ENCODE data around the gene RAB26. TPM values are rescaled to one million over a fixed set of nuclear protein-coding genes. Genes with fewer than 3 reads are reported as not detected.
"Not testable (repeated sequence)": the region's sequence is repeated elsewhere in the genome, so short reads cannot be mapped to it uniquely, and the experiment has no call there.

Gene RAB26
- polyA plus RNA-seq, 1 donor (not counting 4 experiments of a cell fraction or from before 2014, with no cell fraction given): 0.58 TPM

DNA sequence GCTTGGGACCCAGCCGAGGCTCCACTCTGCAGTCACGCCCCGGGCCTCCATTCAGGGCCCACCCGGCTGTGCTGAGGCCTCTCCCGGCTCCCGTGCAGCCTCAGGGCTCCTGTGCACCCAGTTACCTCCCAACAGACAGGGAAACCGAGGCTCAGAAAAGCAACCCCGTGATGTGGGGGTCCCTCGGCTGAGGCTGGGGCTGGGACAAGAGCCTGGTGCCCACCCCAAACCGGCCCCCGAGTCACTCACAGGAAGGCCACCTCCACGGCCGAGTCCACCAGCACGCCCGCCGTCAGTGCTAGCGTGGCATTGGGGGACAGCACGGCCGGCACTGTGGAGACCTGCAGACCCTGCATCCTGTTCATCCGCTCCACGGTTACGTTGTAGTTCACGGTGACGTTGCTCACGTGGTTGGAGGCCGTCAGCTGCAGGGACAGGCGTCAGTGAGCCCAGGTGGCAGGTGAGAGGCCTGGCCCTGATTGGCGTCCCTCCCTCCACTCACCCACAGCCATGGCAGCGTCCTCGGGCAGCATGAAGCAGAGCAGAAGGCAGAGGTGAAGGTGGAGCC is 35.8 kb upstream of the RAB26 start:
- H2AFZ ChIP-seq (ENCODE audit: control insufficient read depth, low read length); dilution Hi-C loops (cut with MboI; ENCODE audit: extremely low pct_ligation_motif_present, low sequenced_read_pairs); H3K27me3 ChIP-seq (ENCODE audit: control insufficient read depth, extremely low read depth, insufficient read depth, low read length); H3K4me1 ChIP-seq (ENCODE audit: control insufficient read depth, extremely low read depth, insufficient read depth, low read length); H3K36me3 ChIP-seq (ENCODE audit: control insufficient read depth in 2 of 2, extremely low read depth in 1 of 2, insufficient read depth in 2 of 2, low read length in 2 of 2); H3K9me3 ChIP-seq (ENCODE audit: control insufficient read depth, low read depth, low read length); H3K27ac ChIP-seq (ENCODE audit: control insufficient read depth, insufficient read depth, low read length); H3K4me3 ChIP-seq (ENCODE audit: control insufficient read depth in 2 of 3, extremely low read depth in 1 of 3, insufficient read depth in 2 of 3, low read depth in 1 of 3, low read length in 3 of 3); DNase-seq (ENCODE audit: low read depth, low spot score); H3K9me1 ChIP-seq (ENCODE audit: control insufficient read depth, extremely low read depth, insufficient read depth, low read length); H4K20me1 ChIP-seq (ENCODE audit: control insufficient read depth, extremely low read depth, insufficient read depth, low read length); FAIRE-seq; H3K79me2 ChIP-seq (ENCODE audit: control insufficient read depth, insufficient read depth, low read length); H3K4me2 ChIP-seq (ENCODE audit: control insufficient read depth, extremely low read depth, insufficient read depth, low read depth, low read length); H3K9ac ChIP-seq (ENCODE audit: control insufficient read depth, extremely low read depth, insufficient read depth, low read length): not testable (repeated sequence)

DNA sequence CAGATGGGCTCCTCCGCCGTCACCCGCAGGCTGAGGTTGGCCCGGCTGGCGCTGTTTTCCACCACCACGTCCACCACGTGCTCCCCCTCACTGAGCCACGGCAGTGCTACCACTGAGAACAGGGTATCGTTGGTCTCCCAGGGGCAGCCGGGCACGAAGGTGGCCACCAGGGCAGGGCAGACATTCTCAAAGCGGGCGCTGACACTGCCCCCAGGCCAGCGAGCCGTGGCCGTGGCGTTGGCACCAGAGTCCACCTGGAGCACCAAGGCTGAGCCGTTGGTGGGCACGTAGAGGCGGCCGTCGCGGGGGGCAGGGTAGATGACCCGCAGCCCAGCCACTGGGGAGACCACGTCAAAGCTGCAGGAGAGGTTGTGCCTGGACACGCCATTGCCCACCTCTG is 34.2 kb upstream of the RAB26 start:
- H3K36me3 ChIP-seq (ENCODE audit: control insufficient read depth in 2 of 2, extremely low read depth in 1 of 2, insufficient read depth in 2 of 2, low read length in 2 of 2); H3K9me3 ChIP-seq (ENCODE audit: control insufficient read depth, low read depth, low read length); DNase-seq (ENCODE audit: low read depth, low spot score); H3K4me3 ChIP-seq (ENCODE audit: control insufficient read depth in 2 of 3, extremely low read depth in 1 of 3, insufficient read depth in 2 of 3, low read depth in 1 of 3, low read length in 3 of 3); dilution Hi-C loops (cut with MboI; ENCODE audit: extremely low pct_ligation_motif_present, low sequenced_read_pairs); H3K79me2 ChIP-seq (ENCODE audit: control insufficient read depth, insufficient read depth, low read length); H3K4me2 ChIP-seq (ENCODE audit: control insufficient read depth, extremely low read depth, insufficient read depth, low read depth, low read length); H2AFZ ChIP-seq (ENCODE audit: control insufficient read depth, low read length); H3K27me3 ChIP-seq (ENCODE audit: control insufficient read depth, extremely low read depth, insufficient read depth, low read length); H3K9me1 ChIP-seq (ENCODE audit: control insufficient read depth, extremely low read depth, insufficient read depth, low read length); H3K9ac ChIP-seq (ENCODE audit: control insufficient read depth, extremely low read depth, insufficient read depth, low read length); H3K27ac ChIP-seq (ENCODE audit: control insufficient read depth, insufficient read depth, low read length); H3K4me1 ChIP-seq (ENCODE audit: control insufficient read depth, extremely low read depth, insufficient read depth, low read length); FAIRE-seq; H4K20me1 ChIP-seq (ENCODE audit: control insufficient read depth, extremely low read depth, insufficient read depth, low read length): not testable (repeated sequence)

DNA sequence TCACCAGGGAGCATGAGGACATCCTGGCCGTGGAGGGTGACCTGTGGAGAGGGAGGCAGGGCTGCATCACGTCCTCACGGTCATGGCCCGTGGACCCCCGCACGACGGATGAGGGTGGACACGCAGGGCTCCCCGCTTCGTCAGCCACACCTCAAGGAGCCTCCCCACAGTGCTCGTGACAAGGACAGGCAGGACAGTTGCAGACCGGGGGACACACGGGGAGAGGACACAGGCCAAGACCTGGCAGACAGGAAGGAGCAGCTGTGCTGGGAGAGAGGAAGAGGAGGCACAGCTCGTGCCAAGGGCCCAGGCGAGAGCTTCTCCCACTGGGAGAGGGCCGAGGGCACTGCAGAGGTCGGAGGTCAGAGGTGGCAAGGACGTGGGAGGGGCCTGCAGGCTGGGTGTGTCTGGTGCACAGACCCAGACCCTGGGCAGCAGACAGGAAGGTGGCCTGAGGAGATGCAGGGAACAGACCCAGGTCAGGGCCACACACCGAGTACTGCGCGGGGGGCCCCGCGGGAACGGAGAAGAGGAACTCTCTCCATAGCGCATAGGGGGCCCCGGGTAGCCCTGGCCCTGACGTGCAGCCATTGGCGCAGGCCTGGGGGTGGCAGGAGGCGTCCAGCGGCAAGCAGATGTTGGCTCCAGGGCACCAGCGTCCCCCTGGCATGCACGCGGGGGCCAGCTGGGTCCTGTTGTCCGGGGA is 33.4 kb upstream of the RAB26 start:
- H3K79me2 ChIP-seq (ENCODE audit: control insufficient read depth, insufficient read depth, low read length); H3K9me1 ChIP-seq (ENCODE audit: control insufficient read depth, extremely low read depth, insufficient read depth, low read length); FAIRE-seq; H2AFZ ChIP-seq (ENCODE audit: control insufficient read depth, low read length); H3K4me2 ChIP-seq (ENCODE audit: control insufficient read depth, extremely low read depth, insufficient read depth, low read depth, low read length); dilution Hi-C loops (cut with MboI; ENCODE audit: extremely low pct_ligation_motif_present, low sequenced_read_pairs); H3K27me3 ChIP-seq (ENCODE audit: control insufficient read depth, extremely low read depth, insufficient read depth, low read length); H3K9me3 ChIP-seq (ENCODE audit: control insufficient read depth, low read depth, low read length); H3K4me1 ChIP-seq (ENCODE audit: control insufficient read depth, extremely low read depth, insufficient read depth, low read length); H3K9ac ChIP-seq (ENCODE audit: control insufficient read depth, extremely low read depth, insufficient read depth, low read length); H3K4me3 ChIP-seq (ENCODE audit: control insufficient read depth in 2 of 3, extremely low read depth in 1 of 3, insufficient read depth in 2 of 3, low read depth in 1 of 3, low read length in 3 of 3); DNase-seq (ENCODE audit: low read depth, low spot score); H3K36me3 ChIP-seq (ENCODE audit: control insufficient read depth in 2 of 2, extremely low read depth in 1 of 2, insufficient read depth in 2 of 2, low read length in 2 of 2); H3K27ac ChIP-seq (ENCODE audit: control insufficient read depth, insufficient read depth, low read length); H4K20me1 ChIP-seq (ENCODE audit: control insufficient read depth, extremely low read depth, insufficient read depth, low read length): not testable (repeated sequence)
